HG02678 (cell line): ENCODE results near the gene DGLUCY.
"Not testable (repeated sequence)": the region's sequence is repeated elsewhere in the genome, so short reads cannot be mapped to it uniquely, and the experiment has no call there.

Experiments used
- ATAC-seq: cut with Tn5 transposase; IDR thresholded peaks from one replicate; pipeline ENCODE4 v1.9.1; 2021; ENCODE audit warnings: mild to moderate bottlenecking, moderate library complexity; ENCODE audit not compliant: unreplicated experiment

Gene DGLUCY

GRCh38 chr14:91108941-91109611 lies 4.8 kb upstream of the DGLUCY start:
- ATAC-seq, result no peak

GRCh38 chr14:91111443-91111842 lies 2.4 kb upstream of the DGLUCY start:
- ATAC-seq, result no peak

GRCh38 chr14:91112194-91112593 lies 1.7 kb upstream of the DGLUCY start:
- no peak for ATAC-seq

GRCh38 chr14:91114079-91115065 lies 499 bp downstream of the DGLUCY start:
- peak; percentile 76 for ATAC-seq

- no peak for ATAC-seq
These were observed 2.3 kb downstream of the DGLUCY start for GRCh38 chr14:91115986-91116770.

- ATAC-seq, result no peak
These were observed 3.2 kb downstream of the DGLUCY start for GRCh38 chr14:91116913-91117588.

GRCh38 chr14:91117960-91118359 lies 4.1 kb downstream of the DGLUCY start:
- ATAC-seq, result no peak

GRCh38 chr14:91118511-91119068 lies 4.7 kb downstream of the DGLUCY start:
- no peak for ATAC-seq

GRCh38 chr14:91119556-91120311 lies 5.9 kb downstream of the DGLUCY start:
- no peak for ATAC-seq

GRCh38 chr14:91123201-91123600 lies 9.3 kb downstream of the DGLUCY start:
- no peak for ATAC-seq

GRCh38 chr14:91124406-91125270 lies 10.8 kb downstream of the DGLUCY start:
- ATAC-seq, result not testable (repeated sequence)

- ATAC-seq, result no peak
These were observed 11.4 kb downstream of the DGLUCY start for GRCh38 chr14:91125271-91125660.

GRCh38 chr14:91125801-91126200 lies 11.9 kb downstream of the DGLUCY start:
- ATAC-seq, result no peak

- no peak for ATAC-seq
These were observed 12.9 kb downstream of the DGLUCY start for GRCh38 chr14:91126761-91127160.

GRCh38 chr14:91127401-91127801 lies 13.5 kb downstream of the DGLUCY start:
- no peak for ATAC-seq

- ATAC-seq, result no peak
These were observed 14.1 kb downstream of the DGLUCY start for GRCh38 chr14:91127924-91128323.

- no peak for ATAC-seq
These were observed 14.8 kb downstream of the DGLUCY start for GRCh38 chr14:91128699-91129098.

GRCh38 chr14:91129261-91129660 lies 15.4 kb downstream of the DGLUCY start:
- no peak for ATAC-seq

- no peak for ATAC-seq
These were observed 21.2 kb downstream of the DGLUCY start for GRCh38 chr14:91135039-91135438.
